ENCODE results near the gene HSF5. TPM values are rescaled to one million over a fixed set of nuclear protein-coding genes. Genes with fewer than 3 reads are reported as not detected.
A peak's percentile ranks its signal among the peaks of the same experiment; 100 is the strongest.

HSF5 gene
- total RNA-seq, 4 donors from 2014 or later, result not detected

DNA sequence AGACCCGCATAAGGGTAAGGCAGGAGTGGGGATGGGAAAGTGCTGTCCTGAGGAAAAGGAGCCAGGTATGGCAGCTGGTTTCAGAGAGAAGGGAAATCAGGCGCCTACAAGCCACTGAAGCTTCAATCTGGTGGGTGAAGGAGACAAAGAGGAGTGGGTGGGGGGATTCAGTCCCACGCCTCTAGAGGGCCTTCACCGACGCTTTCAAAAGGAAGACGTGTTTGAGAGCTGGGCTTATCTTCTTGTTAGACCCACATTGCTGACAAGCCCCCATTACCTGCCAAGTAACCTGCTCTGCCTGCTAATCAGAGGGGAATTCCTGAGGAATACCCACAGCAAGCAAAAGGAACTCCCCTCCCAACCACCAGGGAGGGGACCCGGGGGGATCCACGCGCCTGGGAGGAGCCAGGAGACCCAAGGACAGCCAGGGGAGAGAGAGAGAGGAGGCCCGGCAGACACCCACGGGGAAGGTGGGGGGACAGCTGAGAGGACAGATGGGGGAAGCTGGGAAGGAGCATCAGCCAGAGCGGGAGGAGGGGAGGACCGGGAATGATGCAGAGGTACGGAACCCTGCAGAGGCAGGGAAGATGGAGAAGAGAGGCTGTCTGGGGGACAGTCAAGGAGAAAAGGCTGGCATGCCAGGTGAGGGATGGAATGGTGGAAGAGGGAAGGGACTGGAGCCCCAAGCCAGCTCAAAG is 25.2 kb upstream of the HSF5 start:
- DNase-seq (ENCODE audit: low spot score in 2 of 2), result no peak
- peaks cover 44% of the 10 kb centered on the region for H3K4me1 ChIP-seq
- H3K36me3 ChIP-seq, result peaks cover 49% of the 10 kb centered on the region
- no peaks in the 10 kb centered on the region for H3K27me3 ChIP-seq
- 35% methylated on average over 14 of the region's 14 CpGs for WGBS
- H3K9me3 ChIP-seq, result no peaks in the 10 kb centered on the region
- TF ChIP-seq POLR2A (IDR thresholded peaks at IDR 0.05), result no peak
- TF ChIP-seq EP300 (IDR thresholded peaks at IDR 0.05), result no peak
- TF ChIP-seq, protein P1, sequence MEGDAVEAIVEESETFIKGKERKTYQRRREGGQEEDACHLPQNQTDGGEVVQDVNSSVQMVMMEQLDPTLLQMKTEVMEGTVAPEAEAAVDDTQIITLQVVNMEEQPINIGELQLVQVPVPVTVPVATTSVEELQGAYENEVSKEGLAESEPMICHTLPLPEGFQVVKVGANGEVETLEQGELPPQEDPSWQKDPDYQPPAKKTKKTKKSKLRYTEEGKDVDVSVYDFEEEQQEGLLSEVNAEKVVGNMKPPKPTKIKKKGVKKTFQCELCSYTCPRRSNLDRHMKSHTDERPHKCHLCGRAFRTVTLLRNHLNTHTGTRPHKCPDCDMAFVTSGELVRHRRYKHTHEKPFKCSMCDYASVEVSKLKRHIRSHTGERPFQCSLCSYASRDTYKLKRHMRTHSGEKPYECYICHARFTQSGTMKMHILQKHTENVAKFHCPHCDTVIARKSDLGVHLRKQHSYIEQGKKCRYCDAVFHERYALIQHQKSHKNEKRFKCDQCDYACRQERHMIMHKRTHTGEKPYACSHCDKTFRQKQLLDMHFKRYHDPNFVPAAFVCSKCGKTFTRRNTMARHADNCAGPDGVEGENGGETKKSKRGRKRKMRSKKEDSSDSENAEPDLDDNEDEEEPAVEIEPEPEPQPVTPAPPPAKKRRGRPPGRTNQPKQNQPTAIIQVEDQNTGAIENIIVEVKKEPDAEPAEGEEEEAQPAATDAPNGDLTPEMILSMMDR (IDR thresholded peaks at IDR 0.05), result no peak
- TF ChIP-seq POLR2AphosphoS5 (IDR thresholded peaks at IDR 0.05), result no peak
- H3K27ac ChIP-seq, result no peak overlapping the region
- peak overlapping the region; percentile 85 for H3K4me3 ChIP-seq

DNA sequence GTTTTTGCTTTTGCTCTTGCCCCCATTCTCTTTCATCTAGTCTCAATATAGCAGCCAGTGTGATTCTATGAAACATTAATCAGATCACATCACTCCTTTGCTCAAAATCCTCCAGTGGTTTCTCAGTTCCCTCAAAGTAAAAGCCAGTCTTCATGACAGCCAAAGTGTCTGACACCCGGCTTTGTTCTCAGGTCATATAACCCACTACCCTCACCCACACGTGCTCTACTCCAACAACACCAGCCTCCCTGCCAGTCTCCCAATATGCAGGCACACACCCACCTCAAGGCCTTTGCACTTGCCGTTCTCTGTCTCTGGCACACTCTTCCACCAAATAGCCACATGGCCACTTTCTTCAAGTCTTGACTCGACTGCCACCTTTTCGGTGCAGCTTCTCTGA is 21.9 kb upstream of the HSF5 start:
- TF ChIP-seq POLR2A (IDR thresholded peaks at IDR 0.05), result no peak
- TF ChIP-seq EP300 (IDR thresholded peaks at IDR 0.05), result no peak
- no peak for TF ChIP-seq POLR2AphosphoS5 (IDR thresholded peaks at IDR 0.05)
- TF ChIP-seq, protein P1 (IDR thresholded peaks at IDR 0.05), result no peak
- Histone ChIP-seq H3K27me3 (no peaks in the 10 kb centered on the region), H3K27ac (no peak overlapping the region), H3K9me3 (no peaks in the 10 kb centered on the region), H3K4me3 (no peak overlapping the region), H3K36me3 (peaks cover 74% of the 10 kb centered on the region), H3K4me1 (peaks cover 22% of the 10 kb centered on the region)
- no peak for DNase-seq (ENCODE audit: low spot score in 2 of 2)
- 90% methylated on average over 5 of the region's 5 CpGs for WGBS

DNA sequence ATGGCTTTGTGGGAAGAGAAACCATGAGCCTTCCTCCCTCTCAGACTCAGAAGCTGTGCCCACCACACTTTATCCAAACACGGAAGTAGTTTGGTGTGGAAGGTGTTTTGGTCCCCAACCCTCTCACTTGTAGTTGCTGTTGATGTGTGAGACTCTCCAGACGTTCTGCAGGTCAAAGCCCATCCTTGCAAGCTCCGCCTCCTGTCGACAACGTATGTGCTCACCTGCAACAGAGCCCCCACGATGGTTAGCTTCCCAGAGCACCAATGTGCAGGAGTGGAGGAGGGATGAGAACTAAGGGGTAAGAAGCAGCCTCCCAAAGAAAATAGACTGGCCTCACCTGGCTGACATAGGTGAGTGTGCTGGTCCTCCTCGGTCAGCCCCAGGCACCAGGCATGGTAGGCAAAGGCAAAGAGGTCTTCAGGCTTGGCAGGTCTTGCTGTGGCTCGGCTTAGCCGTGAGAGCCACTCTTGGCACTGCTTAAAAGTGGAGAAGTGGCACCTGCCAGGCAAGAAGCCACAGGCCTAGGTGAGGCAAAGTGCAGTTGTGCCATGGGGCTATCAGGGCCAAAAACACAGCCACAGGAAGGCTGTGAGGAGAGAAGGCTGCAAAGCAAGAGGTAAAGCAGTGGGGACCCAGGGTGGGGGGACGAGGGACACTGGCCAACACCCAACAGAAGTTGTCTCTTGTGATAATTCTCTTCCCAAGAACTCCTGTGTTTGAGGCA is 20.3 kb upstream of the HSF5 start:
- peak in 1 of 2 donors; percentile 42 for DNase-seq (ENCODE audit: low spot score in 2 of 2)
- TF ChIP-seq POLR2AphosphoS5 (IDR thresholded peaks at IDR 0.05) (no peak), POLR2A (IDR thresholded peaks at IDR 0.05) (no peak), EP300 (IDR thresholded peaks at IDR 0.05) (no peak)
- TF ChIP-seq, protein P1 (IDR thresholded peaks at IDR 0.05), result no peak
- Histone ChIP-seq H3K27me3 (no peaks in the 10 kb centered on the region), H3K4me3 (no peak overlapping the region), H3K9me3 (no peaks in the 10 kb centered on the region), H3K4me1 (peaks cover 11% of the 10 kb centered on the region), H3K27ac (no peak overlapping the region), H3K36me3 (peaks cover 88% of the 10 kb centered on the region)
- WGBS, result 77% methylated on average over 10 of the region's 10 CpGs

DNA sequence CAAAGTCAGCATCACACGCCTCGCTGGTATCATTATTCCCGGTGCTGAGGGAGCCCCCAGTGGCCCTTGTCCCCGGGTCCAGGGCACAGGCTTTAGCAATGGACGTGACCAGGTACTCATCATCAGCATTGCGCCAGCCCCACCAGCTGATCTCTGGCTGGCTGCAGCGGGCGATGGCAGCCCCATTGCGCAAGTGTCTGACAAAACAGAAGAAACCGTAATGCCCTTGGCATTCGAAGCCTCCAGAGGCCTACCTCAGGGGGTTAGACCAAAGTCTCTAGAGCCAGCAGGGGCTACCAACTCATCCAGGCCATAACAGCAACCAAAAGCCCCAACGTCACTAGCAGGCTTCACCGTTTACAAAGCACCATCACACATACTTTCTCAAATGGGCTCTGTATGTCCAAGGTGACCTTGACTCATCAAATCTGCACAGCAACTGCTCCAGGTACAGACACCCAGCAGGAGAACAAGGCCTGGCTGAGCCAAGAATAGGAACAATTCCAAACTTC is 19.0 kb upstream of the HSF5 start:
- Histone ChIP-seq H3K27me3 (no peaks in the 10 kb centered on the region), H3K4me1 (peaks cover 2% of the 10 kb centered on the region), H3K27ac (no peak overlapping the region), H3K36me3 (peaks cover 93% of the 10 kb centered on the region), H3K4me3 (no peak overlapping the region), H3K9me3 (no peaks in the 10 kb centered on the region)
- TF ChIP-seq POLR2AphosphoS5 (IDR thresholded peaks at IDR 0.05) (no peak), EP300 (IDR thresholded peaks at IDR 0.05) (no peak), POLR2A (IDR thresholded peaks at IDR 0.05) (no peak)
- TF ChIP-seq, protein P1 (IDR thresholded peaks at IDR 0.05), result no peak
- no peak for DNase-seq (ENCODE audit: low spot score in 2 of 2)
- 98% methylated on average over 8 of the region's 13 CpGs for WGBS

Data from suprapubic skin (tissue), 4 donors.